T-helper 17 cell (primary cell): ENCODE results near the gene CHGA. TPM values are rescaled to one million over a fixed set of nuclear protein-coding genes. Genes with fewer than 3 reads are reported as not detected.

Source experiments
- ATAC-seq: fragments of 150-1000 bp; cut with Tn5 transposase; 2 replicates; pipeline ENCODE4 v1.10.0; 2021; ENCODE audit warnings: mild to moderate bottlenecking, moderate library complexity
- DNase-seq, 3 donors: peaks; one replicate each; pipeline versions ENCODE4 v3.0.0 to v3.0.0-alpha.2; 2020 to 2021
- H3K9me3 ChIP-seq: one replicate; pipeline ENCODE4 v1.7.0; 2013; ENCODE audit warnings: low read length, mild to moderate bottlenecking; ENCODE audit not compliant: control insufficient read depth, poor library complexity, severe bottlenecking
- H3K27ac Mint-ChIP-seq: one replicate; pipeline ENCODE4 v1.8.0; 2022; ENCODE audit warnings: mild to moderate bottlenecking, moderate library complexity, mixed read lengths
- H3K27me3 Mint-ChIP-seq: one replicate; pipeline ENCODE4 v1.8.0; 2022; ENCODE audit warnings: mixed read lengths
- H3K36me3 Mint-ChIP-seq: one replicate; pipeline ENCODE4 v1.8.0; 2022; ENCODE audit warnings: low read depth, mixed read lengths
- H3K4me1 Mint-ChIP-seq: one replicate; pipeline ENCODE4 v1.8.0; 2022; ENCODE audit warnings: mild to moderate bottlenecking, mixed read lengths
- H3K4me3 Mint-ChIP-seq: one replicate; pipeline ENCODE4 v1.8.0; 2022; ENCODE audit warnings: mild to moderate bottlenecking, moderate library complexity, mixed read lengths
- total RNA-seq, 4 donors: library from RNA in 2 of 4; stranded (reverse) in 2 of 4; gene quantifications; one replicate each; pipeline ENCODE4 v1.2.3 and lab custom pipeline; 2022 to 2026

The CHGA gene
- total RNA-seq, 2 donors from 2014 or later = not detected

DNA sequence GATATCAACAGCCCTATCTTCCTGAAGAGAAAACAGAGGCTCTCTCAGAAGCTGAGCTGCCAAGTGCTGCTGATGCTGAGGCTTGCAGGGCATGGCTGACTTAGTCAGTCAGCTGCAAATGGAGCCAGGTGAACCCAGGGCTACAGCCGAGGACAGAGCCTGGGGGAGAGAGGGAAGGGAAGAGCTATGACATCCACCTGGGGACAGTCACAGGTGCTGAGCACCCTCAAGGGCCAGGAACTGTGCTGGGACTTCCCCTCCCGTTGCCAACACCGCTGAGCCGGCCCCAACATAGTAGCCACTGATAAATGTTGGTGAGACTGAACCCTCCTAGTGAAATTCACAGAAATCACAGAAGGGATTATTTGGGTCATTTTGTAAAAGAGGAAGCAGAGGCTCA lies 6.7 kb upstream of the CHGA start:
- H3K4me3 Mint-ChIP-seq = no peak overlapping the region
- H3K9me3 ChIP-seq = no peaks in the 10 kb centered on the region
- ATAC-seq (no peak), DNase-seq (no peak)
- peaks cover 2% of the 10 kb centered on the region for H3K4me1 Mint-ChIP-seq
- H3K27ac Mint-ChIP-seq = no peak overlapping the region
- no peaks in the 10 kb centered on the region for H3K36me3 Mint-ChIP-seq
- peaks cover 18% of the 10 kb centered on the region for H3K27me3 Mint-ChIP-seq

DNA sequence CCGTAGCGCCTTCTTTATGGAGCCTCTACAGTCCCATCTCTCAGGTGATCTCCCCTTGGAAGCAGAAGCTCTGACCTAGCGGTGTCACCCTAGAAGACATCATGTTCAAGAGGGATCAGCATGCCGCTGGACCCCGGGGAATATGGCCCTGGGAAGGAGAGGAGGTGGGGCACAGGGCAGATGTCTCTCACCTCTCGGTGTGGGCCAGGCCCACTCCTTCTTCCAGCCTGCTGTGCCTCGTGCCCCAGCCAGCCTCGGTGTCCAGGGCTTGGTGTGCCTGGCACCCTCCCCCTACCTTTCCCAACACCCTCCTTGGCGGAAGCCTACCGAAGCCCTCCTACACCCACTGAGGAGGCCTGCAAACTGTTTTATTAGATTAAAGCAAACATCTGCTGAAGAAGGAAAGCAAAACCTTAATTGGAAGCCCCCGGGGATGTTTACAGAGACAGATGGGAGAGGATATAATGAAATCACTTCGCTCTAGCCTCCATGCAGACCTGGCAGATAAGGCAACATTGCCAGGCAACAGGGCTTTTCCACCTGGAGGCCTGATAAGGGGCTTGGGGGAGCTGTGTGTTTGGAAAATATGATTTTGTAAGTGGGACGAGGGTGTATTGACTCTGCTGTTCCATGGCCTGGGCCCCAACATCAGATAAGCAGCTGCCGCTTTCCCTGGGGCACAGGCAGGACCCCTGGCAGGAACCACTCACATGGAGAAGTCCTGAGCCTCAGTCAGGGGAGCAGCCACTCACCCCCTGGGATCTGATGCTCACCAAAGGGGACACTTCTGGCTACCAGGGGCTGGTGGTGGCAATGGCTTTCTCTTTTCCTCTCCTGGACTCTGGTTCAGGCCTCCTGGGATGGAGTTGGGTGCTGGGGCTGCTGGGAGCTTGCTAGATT lies 5.7 kb upstream of the CHGA start:
- H3K36me3 Mint-ChIP-seq = no peaks in the 10 kb centered on the region
- H3K4me3 Mint-ChIP-seq = no peak overlapping the region
- H3K27me3 Mint-ChIP-seq = peaks cover 27% of the 10 kb centered on the region
- H3K27ac Mint-ChIP-seq = no peak overlapping the region
- DNase-seq (no peak), ATAC-seq (no peak)
- peaks cover 2% of the 10 kb centered on the region for H3K4me1 Mint-ChIP-seq
- no peaks in the 10 kb centered on the region for H3K9me3 ChIP-seq

DNA sequence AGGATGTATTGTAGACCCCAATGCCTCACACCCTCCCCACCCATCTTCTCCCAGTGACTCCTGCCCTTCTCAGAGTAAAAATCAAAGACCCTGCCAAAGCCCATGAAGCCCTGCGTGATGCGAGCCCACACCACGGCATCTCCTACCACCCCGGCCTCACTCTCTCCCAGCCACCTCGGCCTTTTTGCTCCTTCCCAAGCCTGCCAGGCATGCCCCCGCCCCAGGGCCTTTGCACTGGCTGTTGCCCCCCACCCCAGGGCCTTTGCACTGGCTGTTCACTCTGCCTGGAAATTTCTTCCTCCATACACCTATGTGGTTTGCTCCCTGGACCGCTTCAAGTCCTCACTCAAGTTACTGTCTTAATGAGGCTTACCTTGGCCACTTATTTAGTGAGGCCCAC lies 5.0 kb upstream of the CHGA start:
- ATAC-seq (no peak), DNase-seq (no peak)
- no peaks in the 10 kb centered on the region for H3K9me3 ChIP-seq
- no peak overlapping the region for H3K4me3 Mint-ChIP-seq
- no peak overlapping the region for H3K27ac Mint-ChIP-seq
- peaks cover 32% of the 10 kb centered on the region for H3K27me3 Mint-ChIP-seq
- peaks cover 5% of the 10 kb centered on the region for H3K4me1 Mint-ChIP-seq
- no peaks in the 10 kb centered on the region for H3K36me3 Mint-ChIP-seq

DNA sequence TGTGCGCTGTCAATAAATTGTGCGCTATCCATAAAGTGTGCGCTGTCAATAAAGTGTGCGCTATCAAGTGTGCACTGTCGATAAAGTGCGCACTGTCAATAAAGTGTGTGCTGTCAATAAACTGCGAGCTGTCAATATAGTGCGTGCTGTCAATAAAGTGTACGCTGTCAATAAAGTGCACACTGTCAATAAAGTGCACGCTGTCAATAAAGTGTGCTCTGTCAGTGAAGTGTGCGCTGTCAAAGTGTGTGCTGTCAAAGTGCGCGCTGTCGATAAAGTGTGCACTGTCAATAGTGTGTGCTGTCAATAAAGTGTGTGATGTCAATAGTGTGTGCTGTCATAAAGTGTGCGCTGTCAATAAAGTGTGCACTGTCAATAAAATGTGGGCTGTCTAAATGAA lies 2.9 kb upstream of the CHGA start:
- H3K9me3 ChIP-seq = no peaks in the 10 kb centered on the region
- Mint-ChIP-seq H3K36me3 (no peaks in the 10 kb centered on the region), H3K27me3 (peaks cover 42% of the 10 kb centered on the region), H3K27ac (no peak overlapping the region), H3K4me1 (peaks cover 5% of the 10 kb centered on the region), H3K4me3 (no peak overlapping the region)
- ATAC-seq (no peak), DNase-seq (no peak)

DNA sequence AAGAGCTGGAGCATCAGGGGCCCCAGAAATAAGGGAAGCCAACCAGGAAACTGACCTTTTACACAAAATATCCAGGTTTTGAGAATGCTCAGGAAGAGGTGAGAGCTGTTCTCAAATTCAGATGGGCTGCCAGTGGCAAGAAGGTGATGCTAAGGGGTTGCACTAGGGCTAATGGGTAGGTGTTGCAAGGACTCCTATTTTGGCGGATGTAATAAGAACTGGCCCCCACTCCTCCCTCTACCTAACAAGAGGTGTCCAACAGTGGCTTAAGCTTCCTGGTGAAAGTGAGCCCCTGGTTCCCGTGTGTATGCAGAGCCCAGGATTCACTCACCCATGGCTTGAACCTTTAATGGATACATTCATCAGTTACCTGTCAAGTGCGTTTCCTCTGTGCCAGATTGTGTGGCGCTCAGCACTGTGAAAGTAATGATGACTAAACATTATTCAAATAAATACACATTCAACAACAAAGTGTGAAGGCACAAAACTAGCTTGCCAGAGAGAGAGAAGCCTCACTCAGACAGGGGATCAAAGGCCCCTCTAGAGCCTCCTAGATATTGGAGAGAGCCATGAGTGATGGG lies 705 bp upstream of the CHGA start:
- DNase-seq (no peak), ATAC-seq (no peak)
- peaks cover 2% of the 10 kb centered on the region for H3K4me1 Mint-ChIP-seq
- no peaks in the 10 kb centered on the region for H3K36me3 Mint-ChIP-seq
- H3K27me3 Mint-ChIP-seq = peaks cover 38% of the 10 kb centered on the region
- H3K9me3 ChIP-seq = no peaks in the 10 kb centered on the region
- H3K27ac Mint-ChIP-seq = no peak overlapping the region
- H3K4me3 Mint-ChIP-seq = no peak overlapping the region

DNA sequence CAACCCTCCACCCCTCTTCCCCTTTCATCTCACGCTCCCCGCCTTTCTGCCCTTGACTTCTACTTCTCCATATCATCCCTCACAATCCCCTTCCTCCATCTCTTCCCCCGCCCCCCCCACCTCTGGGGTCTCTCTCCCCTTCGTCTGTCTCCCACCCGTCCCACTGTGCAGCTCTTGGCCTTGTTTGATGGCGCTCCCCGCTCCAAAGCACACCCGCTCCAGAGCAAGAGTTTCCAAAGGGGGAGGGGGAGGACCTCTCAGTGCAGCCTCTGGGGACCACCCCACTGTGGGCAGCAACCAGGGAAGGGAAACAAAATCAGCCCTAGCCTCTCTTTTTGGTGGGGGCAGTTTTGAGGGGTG lies 774 bp downstream of the CHGA start:
- H3K27me3 Mint-ChIP-seq = peaks cover 37% of the 10 kb centered on the region
- H3K36me3 Mint-ChIP-seq = no peaks in the 10 kb centered on the region
- H3K4me3 Mint-ChIP-seq = no peak overlapping the region
- no peak overlapping the region for H3K27ac Mint-ChIP-seq
- no peaks in the 10 kb centered on the region for H3K9me3 ChIP-seq
- ATAC-seq (no peak), DNase-seq (no peak)
- peaks cover 2% of the 10 kb centered on the region for H3K4me1 Mint-ChIP-seq

DNA sequence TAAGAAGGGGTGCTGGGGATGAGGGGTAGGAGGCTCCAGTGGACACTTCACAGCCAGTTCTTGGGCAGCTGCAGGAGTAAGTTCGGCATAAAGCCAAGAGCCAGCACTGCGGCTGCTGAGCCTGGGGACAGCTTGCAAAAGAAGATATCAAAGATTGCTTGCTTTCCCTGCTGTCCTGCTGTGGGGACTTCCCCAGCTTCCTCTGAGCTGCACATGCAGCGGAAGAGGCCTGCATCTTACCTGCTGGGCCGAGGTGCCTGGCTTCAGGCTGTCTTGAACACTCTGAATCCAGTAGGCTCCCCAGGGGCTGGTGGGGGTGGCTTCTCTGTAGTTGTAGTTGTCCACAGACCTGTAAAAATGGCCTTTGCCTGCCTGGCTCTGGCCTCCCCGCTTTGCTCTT lies 1.3 kb downstream of the CHGA start:
- Mint-ChIP-seq H3K27ac (no peak overlapping the region), H3K36me3 (no peaks in the 10 kb centered on the region), H3K27me3 (peaks cover 37% of the 10 kb centered on the region), H3K4me3 (peak overlapping the region; percentile 41), H3K4me1 (peaks cover 2% of the 10 kb centered on the region)
- H3K9me3 ChIP-seq = no peaks in the 10 kb centered on the region
- DNase-seq (no peak), ATAC-seq (no peak)

DNA sequence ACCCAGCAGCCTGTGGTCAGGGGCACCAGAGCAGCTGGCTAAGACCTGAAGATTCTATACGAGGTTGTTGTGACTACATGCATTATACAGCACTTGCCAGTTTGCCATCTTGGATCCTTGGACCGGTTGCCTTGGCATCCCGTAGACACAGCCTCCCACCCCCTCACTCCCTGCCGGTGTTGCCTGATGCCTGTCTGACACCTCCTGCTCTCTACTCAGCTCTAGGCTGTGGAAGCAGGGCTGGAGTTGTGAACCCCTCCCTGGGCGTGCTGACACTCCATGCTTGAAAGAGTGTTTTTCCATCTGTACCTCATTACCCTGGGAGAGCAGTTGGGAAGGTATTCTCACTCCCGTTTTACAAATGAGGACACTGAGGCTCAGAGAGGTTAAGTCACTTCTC lies 2.5 kb downstream of the CHGA start:
- no peak for ATAC-seq
- Mint-ChIP-seq H3K27ac (no peak overlapping the region), H3K4me1 (peaks cover 2% of the 10 kb centered on the region), H3K36me3 (no peaks in the 10 kb centered on the region), H3K27me3 (peaks cover 37% of the 10 kb centered on the region), H3K4me3 (no peak overlapping the region)
- H3K9me3 ChIP-seq = no peaks in the 10 kb centered on the region
- no peak for DNase-seq

DNA sequence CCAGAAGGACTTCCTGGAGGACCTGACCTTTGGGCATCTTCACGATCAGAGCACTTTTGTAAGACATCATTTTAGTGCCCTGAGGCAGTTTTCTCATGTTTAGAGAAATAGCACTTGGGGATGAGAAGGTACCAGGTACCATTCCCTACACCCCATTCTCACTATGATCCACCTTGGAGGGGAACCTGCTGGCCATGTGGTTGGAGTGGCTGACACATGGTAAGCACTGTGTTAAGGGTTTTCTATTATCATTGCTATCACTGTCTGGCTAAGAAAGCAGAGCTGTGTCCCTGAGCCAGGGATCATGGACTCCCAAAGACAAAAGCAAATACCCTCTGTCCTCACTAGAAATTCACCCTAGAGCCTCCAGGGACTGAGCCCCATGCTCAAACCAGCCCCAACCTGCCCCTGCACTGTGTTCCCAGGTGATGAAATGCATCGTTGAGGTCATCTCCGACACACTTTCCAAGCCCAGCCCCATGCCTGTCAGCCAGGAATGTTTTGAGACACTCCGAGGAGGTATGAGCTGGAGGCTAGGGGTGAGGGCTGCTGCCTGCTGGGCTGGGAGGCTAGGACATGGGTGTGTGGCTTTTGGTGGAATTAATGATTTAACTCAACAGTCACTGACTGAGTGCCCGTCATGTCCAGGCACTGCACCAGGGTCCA lies 3.4 kb downstream of the CHGA start:
- H3K4me1 Mint-ChIP-seq = peaks cover 4% of the 10 kb centered on the region
- no peak overlapping the region for H3K27ac Mint-ChIP-seq
- no peaks in the 10 kb centered on the region for H3K36me3 Mint-ChIP-seq
- DNase-seq (no peak), ATAC-seq (no peak)
- H3K9me3 ChIP-seq = no peaks in the 10 kb centered on the region
- no peak overlapping the region for H3K4me3 Mint-ChIP-seq
- peaks cover 31% of the 10 kb centered on the region for H3K27me3 Mint-ChIP-seq

DNA sequence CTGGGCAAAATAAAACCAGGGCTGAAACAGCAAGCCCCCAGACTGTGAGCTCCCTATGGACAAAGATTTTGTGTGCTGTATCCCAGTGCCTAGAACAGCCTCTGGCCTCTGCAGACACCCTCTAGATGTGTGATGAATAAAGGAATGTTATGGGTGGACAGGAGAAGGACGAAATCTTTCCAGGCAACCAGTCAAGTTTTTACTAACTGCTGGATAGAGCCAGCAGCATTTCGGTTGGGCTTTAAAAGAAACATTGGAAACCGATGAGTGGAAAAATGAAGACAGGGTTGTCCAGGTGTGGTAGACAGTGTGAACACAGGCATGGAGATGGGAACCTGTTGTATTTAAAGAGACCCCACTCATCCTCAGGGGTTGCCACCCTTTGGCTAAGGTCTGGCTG lies 4.0 kb downstream of the CHGA start:
- no peaks in the 10 kb centered on the region for H3K9me3 ChIP-seq
- Mint-ChIP-seq H3K4me1 (peaks cover 4% of the 10 kb centered on the region), H3K4me3 (no peak overlapping the region), H3K27me3 (peaks cover 25% of the 10 kb centered on the region), H3K27ac (no peak overlapping the region), H3K36me3 (no peaks in the 10 kb centered on the region)
- DNase-seq (no peak), ATAC-seq (no peak)

DNA sequence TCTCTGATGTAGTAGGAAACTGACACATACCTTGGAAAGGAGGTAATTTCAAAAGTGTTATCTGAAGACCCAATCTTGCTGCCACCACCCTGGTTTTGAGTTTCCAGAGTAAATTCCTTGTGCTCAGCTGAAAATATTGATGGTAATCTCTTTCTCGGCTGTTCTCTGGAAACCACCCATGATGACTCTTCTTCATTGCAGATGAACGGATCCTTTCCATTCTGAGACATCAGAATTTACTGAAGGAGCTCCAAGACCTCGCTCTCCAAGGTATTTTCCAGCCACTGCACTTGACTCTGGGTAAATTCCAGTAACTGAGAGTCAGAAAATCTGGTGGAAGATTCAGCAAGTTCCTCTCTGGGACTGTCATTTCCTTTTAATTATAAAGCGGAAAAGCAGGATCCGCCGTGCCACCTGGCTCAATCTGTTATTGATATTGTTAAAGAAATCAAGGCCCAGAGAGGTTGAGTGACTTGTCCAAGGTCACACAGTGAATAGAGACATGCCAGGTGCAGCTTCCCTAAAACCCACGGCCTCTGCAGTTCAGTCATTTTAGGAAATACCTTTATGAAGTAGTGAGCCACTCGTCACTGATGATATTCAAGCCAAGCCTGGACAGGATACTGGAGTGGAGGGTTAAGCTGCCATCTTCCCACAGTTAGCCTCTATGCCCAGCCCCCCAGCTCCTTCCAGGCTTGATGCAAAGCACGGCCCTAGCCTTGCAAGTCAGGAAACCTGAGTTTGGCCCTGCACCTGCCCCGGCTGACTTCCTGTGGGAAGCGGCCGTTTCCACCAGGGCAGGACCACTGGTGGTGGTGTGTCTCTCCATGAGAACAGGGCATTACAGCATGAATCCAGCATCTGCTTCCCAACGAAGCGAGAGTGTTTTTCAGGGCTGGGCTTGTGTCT lies 4.7 kb downstream of the CHGA start:
- Mint-ChIP-seq H3K4me1 (peaks cover 4% of the 10 kb centered on the region), H3K27ac (no peak overlapping the region), H3K4me3 (no peak overlapping the region), H3K27me3 (peaks cover 20% of the 10 kb centered on the region), H3K36me3 (no peaks in the 10 kb centered on the region)
- ATAC-seq = no peak
- no peak for DNase-seq
- H3K9me3 ChIP-seq = no peaks in the 10 kb centered on the region

DNA sequence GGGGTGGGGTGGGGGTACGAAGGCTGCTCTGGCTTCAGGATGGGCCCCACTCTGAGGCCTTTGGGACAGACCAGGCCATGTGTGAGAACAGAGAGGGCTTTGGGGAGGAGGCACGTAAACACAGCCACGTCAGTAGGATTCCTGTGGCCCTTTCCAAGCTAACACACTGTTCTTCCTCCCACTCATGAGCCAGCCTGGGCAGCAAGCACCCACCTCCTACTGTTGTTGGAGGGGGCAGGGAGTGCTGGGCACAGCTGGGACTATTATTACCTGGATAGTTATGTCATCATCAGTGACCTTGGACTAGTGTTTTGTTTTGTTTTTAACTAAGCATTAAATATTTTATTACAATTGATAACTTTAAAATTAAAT lies 5.3 kb downstream of the CHGA start:
- Mint-ChIP-seq H3K4me3 (no peak overlapping the region), H3K4me1 (peaks cover 2% of the 10 kb centered on the region), H3K36me3 (no peaks in the 10 kb centered on the region), H3K27me3 (peaks cover 18% of the 10 kb centered on the region), H3K27ac (no peak overlapping the region)
- H3K9me3 ChIP-seq = no peaks in the 10 kb centered on the region
- ATAC-seq (no peak), DNase-seq (no peak)
